CD4-positive, alpha-beta T cell treated with Interleukin-1 beta for 1 hour (primary cell): Measurements from ENCODE around the gene SHROOM3.

Experiments used
- DNase-seq, 2 donors: peaks; one replicate each; pipeline ENCODE4 v3.0.0-alpha.2; 2020 to 2022

Gene SHROOM3

GRCh38 chr4:76571274-76571673 is 136.2 kb downstream of the SHROOM3 start:
- DNase-seq: no peak

- no peak for DNase-seq
These were observed 137.2 kb downstream of the SHROOM3 start for GRCh38 chr4:76572224-76572623.

GRCh38 chr4:76576824-76577223 is 141.8 kb downstream of the SHROOM3 start:
- no peak for DNase-seq

- no peak for DNase-seq
These were observed 143.1 kb downstream of the SHROOM3 start for GRCh38 chr4:76578002-76578560.

- no peak for DNase-seq
These were observed 144.8 kb downstream of the SHROOM3 start for GRCh38 chr4:76579596-76580375.

GRCh38 chr4:76581077-76581962 is 146.3 kb downstream of the SHROOM3 start:
- DNase-seq: no peak

GRCh38 chr4:76582074-76582816 is 147.2 kb downstream of the SHROOM3 start:
- DNase-seq: no peak

- no peak for DNase-seq
These were observed 147.7 kb downstream of the SHROOM3 start for GRCh38 chr4:76582817-76583087.

- DNase-seq: no peak
These were observed 149.5 kb downstream of the SHROOM3 start for GRCh38 chr4:76584241-76585152.

- no peak for DNase-seq
These were observed 150.2 kb downstream of the SHROOM3 start for GRCh38 chr4:76585272-76585671.

GRCh38 chr4:76585897-76586360 is 150.9 kb downstream of the SHROOM3 start:
- peak in 1 of 2 donors; percentile 24 for DNase-seq

GRCh38 chr4:76588274-76588673 is 153.2 kb downstream of the SHROOM3 start:
- no peak for DNase-seq

- DNase-seq: no peak
These were observed 154.4 kb downstream of the SHROOM3 start for GRCh38 chr4:76589402-76589801.

GRCh38 chr4:76589872-76590797 is 155.1 kb downstream of the SHROOM3 start:
- no peak for DNase-seq

- no peak for DNase-seq
These were observed 155.8 kb downstream of the SHROOM3 start for GRCh38 chr4:76590798-76591281.

- no peak for DNase-seq
These were observed 157.0 kb downstream of the SHROOM3 start for GRCh38 chr4:76591992-76592391.

- no peak for DNase-seq
These were observed 157.4 kb downstream of the SHROOM3 start for GRCh38 chr4:76592460-76592859.

- DNase-seq: no peak
These were observed 159.1 kb downstream of the SHROOM3 start for GRCh38 chr4:76594173-76594572.

GRCh38 chr4:76595435-76595834 is 160.4 kb downstream of the SHROOM3 start:
- no peak for DNase-seq

- DNase-seq: no peak
These were observed 161.7 kb downstream of the SHROOM3 start for GRCh38 chr4:76596713-76597112.
